Kidney (tissue), 14 donors: ENCODE measurements around the gene GPR85. TPM values are rescaled to one million over a fixed set of nuclear protein-coding genes. Genes with fewer than 3 reads are reported as not detected.

ENCODE experiments used
- DNase-seq, 5 donors: peaks; one replicate each; pipeline ENCODE4 v3.0.0-alpha.2; 2013 to 2020
- FAIRE-seq: peaks from 2 replicates; lab custom pipeline; 2012; peaks lifted over from hg19 to GRCh38; lab: Jason Lieb, UNC
- H3K27ac ChIP-seq, 2 donors: one replicate each; pipeline ENCODE4 v1.7.0; 2013; ENCODE audit warnings: low read depth in 2 of 2, low read length in 2 of 2, inconsistent platforms in 1 of 2
- H3K27me3 ChIP-seq: one replicate; pipeline ENCODE4 v1.7.1; 2013; ENCODE audit warnings: low read length, inconsistent platforms; ENCODE audit not compliant: control insufficient read depth, insufficient read depth
- H3K36me3 ChIP-seq, 3 donors: one replicate each; pipeline versions ENCODE4 v1.7.0 to v1.7.1; 2013; ENCODE audit warnings: low read length in 3 of 3, control low read depth in 1 of 3, inconsistent platforms in 1 of 3; ENCODE audit not compliant: insufficient read depth in 3 of 3, control insufficient read depth in 2 of 3
- H3K4me1 ChIP-seq, 3 donors: one replicate each; pipeline versions ENCODE4 v1.7.0 to v1.7.1; 2013; ENCODE audit warnings: low read length in 3 of 3, inconsistent platforms in 1 of 3, low read depth in 1 of 3; ENCODE audit not compliant: control insufficient read depth in 2 of 3, insufficient read depth in 2 of 3
- H3K4me3 ChIP-seq, 3 donors: one replicate each; pipeline versions ENCODE4 v1.7.0 to v1.8.1; 2013; ENCODE audit warnings: low read length in 3 of 3, control low read depth in 1 of 3, inconsistent platforms in 1 of 3
- H3K9ac ChIP-seq, 3 donors: one replicate each; pipeline versions ENCODE4 v1.7.0 to v1.7.1; 2013; ENCODE audit warnings: low read length in 3 of 3, control low read depth in 1 of 3, inconsistent platforms in 1 of 3
- H3K9me3 ChIP-seq, 3 donors: one replicate each; pipeline versions ENCODE4 v1.7.0 to v1.7.1; 2013; ENCODE audit warnings: low read length in 3 of 3, control low read depth in 1 of 3, inconsistent platforms in 1 of 3; ENCODE audit not compliant: control insufficient read depth in 2 of 3, insufficient read depth in 1 of 3
- CTCF ChIP-seq: IDR thresholded peaks from 3 replicates; pipeline ENCODE4 v1.5.1; 2012; ENCODE audit warnings: mild to moderate bottlenecking, moderate library complexity, borderline replicate concordance; ENCODE audit not compliant: insufficient read depth; ENCODE audit errors: extremely low read depth
- intact Hi-C: fragments of 100-400 bp; cut with DNase I; formaldehyde crosslinking; loops from one replicate; pipeline ENCODE4 v1.11.1; 2022
- polyA plus RNA-seq: library from polyadenylated mRNA; stranded (reverse); fragments of 350-450 nt; fragmentation: Illumina TruSeq; extraction: RNeasy Lipid Tissue Mini Kit (QIAGEN cat#74804); gene quantifications from one replicate; pipeline ENCODE4 v1.2.3, GENCODE V29; 2014; ENCODE audit warnings: low read depth, low replicate concordance; ENCODE audit not compliant: insufficient read depth
- total RNA-seq: library from RNA; stranded (reverse); fragmentation: NEBNext Ultra II Directional; extraction: Animal tissue kit (Norgen Biotek cat#: 25700); gene quantifications from one replicate; pipeline ENCODE4 v1.2.1, GENCODE V29; 2021
- donor health status: control.
- donor health status: control.
- donor health status: control.
- donor health status: control.
- donor health status: control.
- donor health status: DM: yes; HTN: yes; CAD: no.
- donor health status: Normal renal cell carcinoma (clear cell type).

Gene GPR85
- total and polyA plus RNA-seq, 2 donors from 2014 or later = 0.31 to 0.65 TPM

- no peak for TF ChIP-seq CTCF
- Histone ChIP-seq H3K36me3 (no peaks in the 10 kb centered on the region), H3K27ac (no peak overlapping the region), H3K4me1 (no peaks in the 10 kb centered on the region), H3K9ac (no peak overlapping the region), H3K27me3 (no peaks in the 10 kb centered on the region), H3K9me3 (no peaks in the 10 kb centered on the region), H3K4me3 (no peak overlapping the region)
- FAIRE-seq = no peak
- no peak for DNase-seq
- intact Hi-C loops = no loop called here
Observed at GRCh38 chr7:113044394-113044793, 42.2 kb downstream of the GPR85 start.

- Histone ChIP-seq H3K27ac (no peak overlapping the region), H3K9me3 (no peaks in the 10 kb centered on the region), H3K27me3 (no peaks in the 10 kb centered on the region), H3K36me3 (no peaks in the 10 kb centered on the region), H3K4me1 (no peaks in the 10 kb centered on the region), H3K4me3 (no peak overlapping the region), H3K9ac (no peak overlapping the region)
- intact Hi-C loops = no loop called here
- DNase-seq = no peak
- TF ChIP-seq CTCF = no peak
- no peak for FAIRE-seq
Observed at GRCh38 chr7:113040849-113041248, 45.8 kb downstream of the GPR85 start.

GRCh38 chr7:113033959-113034358, 52.7 kb downstream of the GPR85 start:
- Histone ChIP-seq H3K4me1 (no peaks in the 10 kb centered on the region), H3K36me3 (no peaks in the 10 kb centered on the region), H3K27ac (no peak overlapping the region), H3K9me3 (no peaks in the 10 kb centered on the region), H3K4me3 (no peak overlapping the region), H3K27me3 (no peaks in the 10 kb centered on the region), H3K9ac (no peak overlapping the region)
- FAIRE-seq (no peak), DNase-seq (no peak)
- TF ChIP-seq CTCF = no peak
- intact Hi-C loops = no loop called here

Other genes with a start within 250 kb of the GPR85 start
- 42.9 TPM for gene SMIM30, start 31.7 kb upstream of the GPR85 start, total RNA-seq
- 102 TPM for gene SMIM30, start 31.7 kb upstream of the GPR85 start, polyA plus RNA-seq